Fibroblast of skin of left quadriceps (primary cell): ENCODE results near the gene PAPPA2.
A peak's percentile ranks its signal among the peaks of the same experiment; 100 is the strongest.

Source experiments
- DNase-seq, 2 experiments: peaks; one replicate each; pipeline ENCODE4 v3.0.0-alpha.2; 2013; ENCODE audit warnings: low read depth in 2 of 2

The PAPPA2 gene

GRCh38 chr1:176854758-176855745 is 392.1 kb downstream of the PAPPA2 start:
- no peak for DNase-seq

DNA sequence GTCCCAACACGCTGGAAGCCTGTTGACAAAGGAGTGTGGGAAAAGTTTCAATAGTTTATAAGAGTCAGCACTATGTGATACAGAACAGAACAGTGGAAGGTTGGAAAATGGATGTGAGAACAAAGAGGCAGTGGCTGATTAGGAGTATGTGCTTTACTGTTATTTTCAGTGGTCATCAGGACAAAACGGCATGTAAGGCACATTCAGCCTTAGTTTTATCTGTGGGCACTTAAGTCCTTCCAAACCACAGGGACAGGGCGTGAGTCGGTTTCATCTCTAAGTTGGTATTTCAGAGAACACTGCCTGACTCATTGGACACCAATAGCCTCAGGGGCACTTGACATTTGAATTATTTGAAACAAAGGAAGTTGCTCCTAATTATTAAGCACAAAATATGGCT is 394.7 kb downstream of the PAPPA2 start:
- no peak for DNase-seq

DNA sequence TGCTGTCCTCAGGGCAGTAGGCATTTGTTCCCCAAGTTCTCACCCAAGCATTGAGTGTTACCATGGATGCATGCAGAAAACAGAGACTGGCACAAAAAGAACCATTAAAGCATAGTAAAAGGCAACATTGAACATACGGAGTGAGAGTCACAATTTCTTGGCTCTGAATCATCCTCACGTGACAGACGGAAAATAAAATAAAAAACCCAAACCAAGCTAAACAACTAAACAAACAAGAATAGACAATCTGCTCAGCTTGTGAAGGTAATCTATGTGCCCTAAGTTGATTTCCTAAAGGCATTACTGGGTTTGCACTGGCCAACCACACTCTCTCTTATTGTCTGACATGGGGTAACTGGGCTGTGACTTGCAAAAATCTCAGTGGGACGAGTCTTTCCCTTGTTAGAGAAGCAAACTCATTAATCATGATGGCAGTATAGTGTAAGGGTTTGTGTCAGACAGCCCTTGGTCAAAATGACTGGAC is 395.5 kb downstream of the PAPPA2 start:
- DNase-seq = no peak

DNA sequence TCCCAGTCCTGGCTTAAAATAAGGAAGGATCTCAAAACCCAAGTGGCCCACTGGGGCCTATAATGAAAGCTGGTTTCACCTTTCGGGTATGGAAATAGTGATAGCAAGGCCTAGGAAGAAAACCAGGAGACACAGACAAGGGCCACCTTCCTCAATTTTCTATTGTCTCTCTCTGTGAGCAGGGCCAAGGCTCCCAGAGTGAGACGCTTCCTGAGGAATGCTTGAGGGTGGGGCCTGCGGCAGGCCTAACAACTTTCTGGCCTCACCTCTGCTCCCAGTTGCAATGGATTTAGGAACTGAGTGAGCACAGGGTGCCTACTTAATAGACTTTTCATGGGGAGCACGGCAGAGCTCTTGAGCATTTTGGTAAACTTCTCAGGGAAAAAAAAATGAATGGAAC is 400.6 kb downstream of the PAPPA2 start:
- no peak for DNase-seq

- DNase-seq = no peak
These were observed 401.2 kb downstream of the PAPPA2 start for GRCh38 chr1:176864211-176864610.

- no peak for DNase-seq
These were observed 403.2 kb downstream of the PAPPA2 start for GRCh38 chr1:176866011-176866714.

DNA sequence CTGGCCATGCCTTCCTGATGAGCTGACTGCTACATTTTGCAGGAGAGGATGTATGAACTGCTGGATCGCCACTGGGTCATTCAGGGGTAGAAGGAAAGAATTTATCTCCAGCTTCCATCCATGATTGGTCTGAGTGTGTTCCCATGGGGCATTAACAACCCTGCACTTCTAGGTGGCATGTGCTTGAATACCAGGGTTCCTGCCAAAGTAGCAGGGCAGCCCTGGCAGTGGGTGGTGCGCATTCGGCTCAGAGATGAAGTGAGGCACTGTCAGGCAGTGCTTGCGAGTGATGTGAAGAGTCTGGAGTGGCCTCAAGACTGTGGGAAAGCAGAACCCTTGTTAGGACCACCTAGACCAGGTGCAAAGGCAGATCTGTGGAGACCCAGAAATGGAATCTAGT is 406.6 kb downstream of the PAPPA2 start:
- DNase-seq = no peak

DNA sequence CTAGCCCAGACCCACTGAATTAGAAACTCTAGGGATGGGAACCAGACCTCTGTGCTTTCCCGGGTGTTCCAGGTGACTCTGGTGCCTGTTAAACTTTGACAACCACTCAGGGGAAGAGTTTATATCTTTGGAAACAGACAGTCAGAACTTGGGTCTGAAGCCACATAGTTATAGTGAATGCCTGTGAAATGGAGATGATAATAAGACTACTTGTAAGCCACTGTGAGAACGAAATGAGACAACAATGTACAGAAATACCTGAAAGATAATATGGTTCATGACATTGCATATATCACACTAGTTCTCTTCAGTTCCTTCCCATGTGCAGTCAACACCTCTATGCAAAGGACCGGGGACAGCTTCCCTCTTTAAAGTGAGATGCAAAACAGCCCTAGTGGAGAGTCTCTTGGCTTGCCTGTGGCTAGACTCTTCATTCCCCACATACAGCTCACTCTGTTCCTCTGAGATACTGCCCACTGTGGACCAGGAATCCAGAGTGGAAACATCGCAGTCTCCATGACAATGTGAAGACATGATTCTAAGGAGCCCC is 414.1 kb downstream of the PAPPA2 start:
- DNase-seq = no peak

DNA sequence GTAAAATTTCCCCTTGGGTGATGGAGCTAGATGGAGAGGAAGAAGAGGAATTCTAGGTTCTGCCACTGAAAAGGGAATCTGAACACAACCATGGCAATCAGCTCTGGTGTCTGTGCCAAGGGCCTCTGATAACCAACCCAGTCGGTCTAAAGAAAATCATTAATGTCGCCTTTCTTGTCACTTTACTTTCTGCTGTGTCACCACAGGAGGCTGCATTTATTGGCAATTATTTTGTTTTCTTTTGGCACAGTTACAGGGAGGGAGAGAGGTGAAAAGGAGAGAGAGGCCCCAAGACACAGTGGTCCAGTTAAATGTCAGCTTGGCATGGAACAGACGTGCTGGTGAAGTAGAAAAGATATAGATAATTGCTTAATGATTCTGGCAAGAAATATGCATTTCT is 414.6 kb downstream of the PAPPA2 start:
- DNase-seq = no peak

- DNase-seq = no peak
These were observed 416.0 kb downstream of the PAPPA2 start for GRCh38 chr1:176878750-176879536.

DNA sequence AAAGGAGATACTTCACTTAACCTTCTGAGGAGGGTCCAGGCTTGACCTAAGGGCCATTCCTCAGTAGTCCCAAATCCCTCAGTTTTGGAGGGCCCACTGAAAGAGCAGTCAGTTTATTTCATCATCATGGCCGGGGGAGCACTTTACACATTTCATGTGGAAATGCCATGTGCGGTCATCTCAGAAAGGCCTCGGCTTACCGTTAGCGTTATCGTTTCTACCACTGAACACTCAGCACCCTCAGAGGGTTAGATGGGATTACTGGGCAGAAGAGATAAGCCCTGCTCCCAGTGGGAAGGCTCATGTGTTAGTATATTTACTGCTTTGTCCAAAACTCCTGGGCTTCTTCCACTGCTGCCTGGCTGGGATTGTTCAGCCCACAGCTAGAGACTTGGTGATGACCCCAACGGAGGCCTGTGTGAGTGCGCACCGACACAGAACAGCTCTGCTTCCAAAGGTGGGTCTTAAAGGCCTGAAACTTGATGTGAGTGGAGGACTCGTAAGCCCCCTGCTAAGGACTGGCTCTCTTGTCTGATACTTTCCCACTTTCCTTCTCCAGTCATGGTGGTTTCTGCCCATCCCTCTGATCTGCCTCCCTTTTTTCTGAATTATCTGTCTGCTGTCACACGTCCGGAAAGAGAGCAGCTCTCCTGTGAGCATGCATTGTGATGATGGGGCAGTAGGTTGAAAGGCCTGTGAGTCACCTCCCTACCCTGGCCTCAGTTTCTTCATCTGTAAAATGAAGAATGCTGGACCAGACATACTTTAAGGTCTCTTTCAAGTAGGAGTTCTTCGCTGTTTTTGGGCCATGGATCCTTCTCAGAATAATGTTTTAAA is 417.0 kb downstream of the PAPPA2 start:
- no peak for DNase-seq

DNA sequence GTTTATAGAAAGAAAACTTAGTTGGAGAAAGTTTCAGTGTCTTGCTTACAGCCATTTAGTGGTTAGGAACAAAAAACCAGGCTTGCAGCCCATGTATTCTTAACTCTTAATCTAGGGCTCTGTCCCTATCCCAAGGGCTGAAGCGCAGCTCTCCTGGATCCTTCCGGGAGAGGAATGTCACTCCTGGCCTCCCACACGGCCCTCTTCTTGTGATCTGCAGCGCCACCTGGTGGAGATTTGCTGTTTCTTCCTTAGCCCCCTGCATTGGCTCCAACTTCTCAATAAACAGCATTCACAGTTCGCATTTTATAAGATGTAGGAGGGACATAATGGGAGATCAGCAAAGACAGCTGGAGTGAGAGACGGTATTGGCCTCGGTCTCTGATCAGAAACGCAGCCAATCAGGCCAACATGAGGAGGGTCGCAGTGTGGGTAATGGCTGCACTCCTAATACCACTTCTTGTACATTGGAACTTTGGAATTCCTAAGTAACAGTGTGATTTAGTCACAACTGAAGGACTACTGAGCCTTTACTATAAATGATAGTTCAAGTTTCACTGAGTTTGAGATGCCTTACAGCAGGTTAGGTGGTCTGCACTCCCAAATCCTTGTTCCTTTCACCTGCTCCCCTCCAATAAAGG is 418.1 kb downstream of the PAPPA2 start:
- peak; percentile 47 to 61 for DNase-seq

GRCh38 chr1:176884286-176884685 is 421.3 kb downstream of the PAPPA2 start:
- DNase-seq = no peak

DNA sequence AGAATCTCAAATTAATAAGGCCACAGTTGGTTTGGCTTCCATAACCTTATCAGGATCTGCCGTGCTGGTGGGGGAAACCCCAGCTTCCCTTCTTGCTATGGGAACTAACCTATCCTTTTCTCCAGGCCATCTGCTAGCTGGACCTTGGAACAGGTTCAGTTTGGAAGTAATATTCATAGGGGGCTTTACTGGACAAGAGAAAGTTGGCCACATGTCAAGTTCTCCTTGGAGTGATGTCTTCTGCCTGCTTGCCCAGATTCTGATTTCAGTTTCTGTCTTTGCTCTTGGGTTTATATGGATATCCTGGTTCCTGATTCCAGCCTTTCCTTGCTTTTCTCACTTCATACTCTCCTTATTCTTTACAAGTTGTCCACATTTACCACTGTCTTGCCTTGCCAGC is 421.9 kb downstream of the PAPPA2 start:
- DNase-seq = no peak

DNA sequence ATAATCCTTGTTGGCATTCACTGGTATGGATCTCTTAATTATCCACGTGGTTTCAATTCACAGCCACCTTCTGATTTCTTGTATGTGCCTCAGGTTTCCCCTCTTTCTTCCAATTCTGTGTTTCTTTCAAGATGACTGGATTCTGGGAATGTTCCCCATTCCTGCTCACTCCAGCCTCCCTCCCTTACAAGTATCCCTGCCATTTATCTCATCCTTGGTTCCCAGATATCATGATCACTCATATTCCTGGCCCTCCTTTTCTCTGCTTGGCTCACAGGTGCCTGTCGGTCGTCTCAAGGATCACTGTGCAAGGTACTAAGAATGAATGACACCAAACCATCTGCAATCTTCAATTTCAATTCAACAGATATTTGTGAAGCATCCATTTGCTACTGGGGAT is 422.4 kb downstream of the PAPPA2 start:
- DNase-seq = no peak

- peak; percentile 79 to 84 for DNase-seq
These were observed 422.8 kb downstream of the PAPPA2 start for GRCh38 chr1:176885751-176886150.

GRCh38 chr1:176888471-176889032 is 425.6 kb downstream of the PAPPA2 start:
- no peak for DNase-seq

DNA sequence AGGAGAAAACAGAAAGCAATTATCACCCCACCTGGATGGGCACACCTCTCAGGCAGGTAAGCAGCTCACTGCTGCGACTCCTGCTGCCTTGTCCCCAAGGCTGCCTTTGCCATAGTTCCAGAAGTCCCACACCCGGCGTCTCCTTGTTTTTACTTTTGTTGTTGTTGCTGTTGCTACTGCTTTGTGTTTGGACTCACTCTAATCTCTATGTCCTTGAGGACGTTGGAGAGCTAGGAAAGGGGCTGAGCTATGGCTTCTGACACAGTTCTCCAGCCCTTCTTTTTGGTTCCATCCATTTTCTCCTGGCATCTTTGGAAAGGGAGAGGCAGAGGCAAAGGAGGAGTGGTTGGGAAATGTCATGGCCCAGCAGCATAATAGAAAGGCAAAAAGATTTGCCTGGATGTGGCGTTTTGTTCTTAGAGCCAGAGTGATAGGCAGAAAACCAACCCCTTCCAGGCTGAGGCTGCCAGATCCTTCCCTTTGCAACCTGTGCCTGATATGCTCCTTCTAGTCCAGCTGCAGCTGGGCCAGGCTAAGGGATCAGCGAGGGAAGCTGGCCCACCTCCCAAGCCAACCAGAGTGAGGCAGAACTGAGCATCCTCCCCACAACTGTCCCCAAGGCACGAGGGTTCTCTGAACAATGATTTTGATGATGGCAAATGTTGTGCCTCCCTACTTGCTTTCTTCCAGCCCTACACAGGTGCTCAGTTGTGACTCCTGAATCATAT is 430.8 kb downstream of the PAPPA2 start:
- DNase-seq = no peak

DNA sequence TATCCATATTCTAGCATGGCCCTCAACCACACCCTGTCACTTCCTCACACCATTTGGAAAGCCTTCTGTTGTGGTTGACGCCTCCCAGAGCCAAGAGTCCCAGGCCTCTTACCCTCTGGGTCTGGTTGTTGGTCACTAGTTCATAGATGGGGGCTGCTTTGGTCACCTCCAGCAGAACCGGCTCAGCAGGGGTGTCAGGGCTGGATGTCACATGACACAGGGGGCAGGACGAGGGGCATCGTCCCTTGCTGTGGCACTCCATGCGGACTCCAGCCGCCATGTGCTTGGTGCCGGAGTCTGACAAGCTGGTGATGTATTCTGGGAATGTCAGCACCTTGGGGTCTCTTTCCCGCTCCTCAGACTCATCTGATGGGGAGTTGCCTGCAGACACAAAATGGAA is 431.5 kb downstream of the PAPPA2 start:
- DNase-seq = no peak
